ENCODE results near the gene MRPS23.

DNA sequence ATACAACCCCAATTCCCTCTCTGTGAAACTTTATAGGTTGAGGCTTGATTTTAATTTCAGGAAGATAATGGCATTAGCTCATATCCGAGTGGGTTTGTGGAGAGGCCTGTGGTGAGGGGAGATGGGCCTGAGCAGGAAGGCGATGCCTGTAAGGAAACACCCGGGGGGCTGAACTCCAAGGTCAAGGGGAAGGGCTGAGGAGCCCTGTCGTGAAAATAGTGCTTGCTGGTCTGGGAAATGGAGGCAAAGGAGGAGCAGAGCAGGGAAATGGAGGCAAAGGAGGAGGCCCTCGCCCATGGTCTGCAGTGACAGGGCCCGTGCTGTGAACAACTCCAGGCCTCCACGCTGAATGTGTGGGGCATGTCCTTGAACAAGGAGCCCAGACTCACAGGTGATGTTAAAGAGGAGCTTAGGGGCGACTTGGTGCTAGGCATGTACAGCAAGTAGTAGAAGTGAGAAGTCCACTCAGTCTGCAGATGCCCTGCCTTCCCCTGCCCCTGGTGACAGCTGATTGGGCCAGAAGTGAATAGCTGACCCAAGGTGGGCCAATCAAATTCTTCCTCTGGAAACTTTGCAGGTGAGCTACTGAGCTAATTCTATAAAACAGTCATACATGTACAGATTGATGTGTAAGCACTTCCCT is 38.1 kb downstream of the MRPS23 start:
- TF ChIP-seq, protein P1, sequence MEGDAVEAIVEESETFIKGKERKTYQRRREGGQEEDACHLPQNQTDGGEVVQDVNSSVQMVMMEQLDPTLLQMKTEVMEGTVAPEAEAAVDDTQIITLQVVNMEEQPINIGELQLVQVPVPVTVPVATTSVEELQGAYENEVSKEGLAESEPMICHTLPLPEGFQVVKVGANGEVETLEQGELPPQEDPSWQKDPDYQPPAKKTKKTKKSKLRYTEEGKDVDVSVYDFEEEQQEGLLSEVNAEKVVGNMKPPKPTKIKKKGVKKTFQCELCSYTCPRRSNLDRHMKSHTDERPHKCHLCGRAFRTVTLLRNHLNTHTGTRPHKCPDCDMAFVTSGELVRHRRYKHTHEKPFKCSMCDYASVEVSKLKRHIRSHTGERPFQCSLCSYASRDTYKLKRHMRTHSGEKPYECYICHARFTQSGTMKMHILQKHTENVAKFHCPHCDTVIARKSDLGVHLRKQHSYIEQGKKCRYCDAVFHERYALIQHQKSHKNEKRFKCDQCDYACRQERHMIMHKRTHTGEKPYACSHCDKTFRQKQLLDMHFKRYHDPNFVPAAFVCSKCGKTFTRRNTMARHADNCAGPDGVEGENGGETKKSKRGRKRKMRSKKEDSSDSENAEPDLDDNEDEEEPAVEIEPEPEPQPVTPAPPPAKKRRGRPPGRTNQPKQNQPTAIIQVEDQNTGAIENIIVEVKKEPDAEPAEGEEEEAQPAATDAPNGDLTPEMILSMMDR (IDR thresholded peaks at IDR 0.05), result no peak
- TF ChIP-seq EZH2phosphoT487 (IDR thresholded peaks at IDR 0.05), result no peak

Measured in neural progenitor cell (in vitro differentiated cells).